NCI-H748 (cell line): ENCODE measurements around the gene CHSY3.

ENCODE experiments used
- DNase-seq: peaks from one replicate; lab custom pipeline; 2025; ENCODE audit not compliant: unreplicated experiment; lab: John Stamatoyannopoulos, UW

CHSY3 gene

GRCh38 chr5:130021876-130022275, 117.6 kb downstream of the CHSY3 start:
- DNase-seq: no peak

GRCh38 chr5:130023604-130024003, 119.3 kb downstream of the CHSY3 start:
- no peak for DNase-seq

- DNase-seq: no peak
Observed at GRCh38 chr5:130024006-130024405, 119.7 kb downstream of the CHSY3 start.

DNA sequence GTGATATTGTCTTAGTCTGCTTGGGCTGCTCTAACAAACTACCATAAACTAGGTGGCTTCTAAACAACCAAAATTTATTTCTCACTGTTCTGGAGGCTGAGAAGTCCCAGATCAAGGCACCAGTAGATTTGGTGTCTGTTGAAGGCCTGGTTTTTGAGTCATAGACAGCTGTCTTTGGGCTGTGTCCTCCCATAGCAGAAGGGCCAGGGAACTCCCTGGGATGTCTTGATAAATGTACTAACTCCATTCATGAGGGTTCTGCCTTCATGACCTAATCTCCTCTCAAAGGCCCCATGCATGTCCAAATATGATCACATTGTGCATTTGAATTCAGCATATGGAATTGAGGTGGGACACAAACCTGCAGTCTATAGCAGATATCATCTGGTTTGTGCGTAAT, 121.2 kb downstream of the CHSY3 start:
- no peak for DNase-seq

DNA sequence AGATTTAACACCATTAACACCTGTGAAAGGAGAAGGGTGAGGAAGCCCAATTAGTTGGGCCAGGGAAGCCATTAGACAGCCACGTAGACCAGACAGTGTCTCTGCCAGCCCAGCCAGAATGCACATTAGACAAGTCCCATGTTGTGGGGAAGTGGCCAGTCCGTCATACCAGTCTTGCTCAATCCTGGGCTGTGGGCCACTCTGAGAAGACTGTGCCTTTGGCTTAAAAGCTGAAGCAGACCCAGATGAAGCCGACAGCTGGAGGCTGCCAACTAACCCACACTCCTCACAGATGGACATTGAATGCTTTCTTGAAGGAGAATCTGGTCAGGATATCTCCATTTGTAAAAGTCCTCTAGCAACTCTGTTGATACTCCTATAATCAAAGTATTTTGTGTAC, 128.5 kb downstream of the CHSY3 start:
- DNase-seq: no peak

DNA sequence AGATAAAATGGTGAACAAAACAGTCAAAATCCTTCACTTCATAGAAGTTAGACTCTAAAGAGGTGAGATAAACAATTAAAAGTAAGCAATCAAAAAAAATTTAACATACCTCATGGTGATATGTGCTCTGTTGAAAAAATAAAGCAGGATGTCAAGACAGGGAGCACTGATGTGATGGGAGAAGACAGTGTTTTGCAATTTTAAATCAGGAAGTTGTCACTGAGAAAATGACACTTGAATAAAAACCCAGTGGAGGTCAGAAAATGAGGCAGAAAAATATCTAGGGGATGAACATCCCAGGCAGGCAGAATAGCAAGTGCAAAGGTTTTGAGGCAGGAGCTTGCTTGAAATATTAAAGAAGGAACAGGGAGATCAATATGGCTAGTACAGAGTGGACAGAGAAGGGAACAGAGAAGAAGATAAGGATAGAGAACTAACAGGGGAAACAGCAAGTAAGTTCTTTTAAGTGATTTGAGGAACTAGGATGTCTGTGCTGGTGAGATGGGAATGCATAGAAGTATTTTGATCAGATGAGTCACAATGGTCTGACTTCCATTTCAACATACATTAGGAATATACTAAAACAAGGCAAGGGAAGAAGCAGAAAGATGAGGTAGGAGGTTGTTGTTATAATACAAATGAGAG, 130.4 kb downstream of the CHSY3 start:
- no peak for DNase-seq

GRCh38 chr5:130035388-130035787, 131.1 kb downstream of the CHSY3 start:
- no peak for DNase-seq

- DNase-seq: no peak
Observed at GRCh38 chr5:130037905-130038304, 133.6 kb downstream of the CHSY3 start.

DNA sequence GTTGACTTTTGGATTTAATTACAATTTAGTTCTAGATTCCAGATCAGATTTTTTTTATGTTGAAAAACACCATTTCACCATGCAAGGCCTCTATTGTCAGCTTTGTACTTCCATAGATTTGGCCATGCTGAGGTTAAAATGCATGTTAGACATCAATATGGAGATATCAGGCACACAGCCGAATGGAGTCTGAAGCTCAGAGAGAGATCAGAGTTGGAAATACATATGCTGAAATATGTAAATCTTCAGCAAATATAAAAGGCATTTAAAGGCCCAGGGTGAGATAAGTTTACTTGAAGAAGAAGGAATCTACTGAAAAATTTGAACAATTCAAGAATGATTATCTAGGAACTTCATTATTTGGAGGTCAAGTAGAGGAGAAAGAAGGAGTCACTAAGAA, 139.6 kb downstream of the CHSY3 start:
- no peak for DNase-seq

- DNase-seq: no peak
Observed at GRCh38 chr5:130045334-130045733, 141.1 kb downstream of the CHSY3 start.

- DNase-seq: no peak
Observed at GRCh38 chr5:130050585-130050984, 146.3 kb downstream of the CHSY3 start.

- no peak for DNase-seq
Observed at GRCh38 chr5:130052752-130053151, 148.5 kb downstream of the CHSY3 start.

DNA sequence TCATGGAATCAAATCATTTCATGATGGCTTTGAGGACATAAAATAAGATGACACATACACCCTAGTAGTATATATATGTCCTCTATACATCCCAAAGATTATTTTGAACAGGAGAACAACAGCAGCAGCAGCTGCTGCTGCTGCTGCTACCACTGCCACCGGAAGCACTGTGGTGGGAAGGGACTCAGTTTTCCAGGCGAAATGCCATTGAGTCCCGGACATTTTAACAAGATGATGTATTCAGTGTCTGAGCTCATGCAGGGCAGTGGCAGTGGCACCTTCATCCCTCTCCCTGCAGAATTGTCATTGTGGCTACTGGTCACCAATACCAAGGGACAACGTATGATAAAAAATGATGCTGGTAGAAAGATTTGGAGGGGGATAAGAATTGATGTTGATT, 151.3 kb downstream of the CHSY3 start:
- no peak for DNase-seq

- DNase-seq: no peak
Observed at GRCh38 chr5:130061746-130062145, 157.5 kb downstream of the CHSY3 start.

GRCh38 chr5:130063603-130064002, 159.3 kb downstream of the CHSY3 start:
- no peak for DNase-seq

DNA sequence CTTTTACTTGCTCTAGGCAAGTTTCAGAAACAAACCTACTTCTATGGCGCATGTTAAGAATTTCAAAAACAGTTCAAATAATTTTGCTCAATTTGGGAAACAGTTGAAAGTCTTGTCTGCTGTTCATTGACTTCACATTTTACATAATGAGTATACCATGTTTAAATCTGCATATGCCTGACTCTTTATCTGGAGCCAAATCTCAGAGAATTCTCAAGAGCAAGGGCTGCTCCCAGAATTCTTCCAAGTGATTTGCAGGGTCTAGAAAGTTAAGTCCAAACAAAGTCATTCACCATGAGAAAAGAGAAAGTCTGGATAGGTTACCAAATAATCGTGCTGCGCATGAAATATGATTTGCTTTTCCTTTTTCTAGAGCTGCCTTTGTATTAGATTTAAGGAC, 160.2 kb downstream of the CHSY3 start:
- no peak for DNase-seq

GRCh38 chr5:130065617-130066016, 161.4 kb downstream of the CHSY3 start:
- DNase-seq: no peak

DNA sequence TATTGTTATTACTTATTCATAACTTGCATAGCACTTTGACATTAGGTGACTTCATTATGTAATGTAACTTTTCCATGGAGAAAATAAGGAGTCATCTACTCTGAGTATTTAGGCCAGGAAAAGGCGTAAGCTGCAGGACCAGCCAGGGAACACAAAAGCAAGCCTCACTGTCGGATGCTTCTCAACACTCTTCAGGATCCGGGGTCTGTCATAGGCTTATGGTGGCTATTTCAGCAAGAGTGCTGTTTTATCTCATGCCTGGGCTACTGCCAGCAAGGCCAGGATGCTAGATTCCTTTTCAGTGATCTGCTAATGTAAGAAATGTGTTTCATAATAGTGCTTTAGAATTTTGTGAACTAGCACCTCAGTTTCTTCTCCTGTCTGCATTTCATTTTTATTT, 162.4 kb downstream of the CHSY3 start:
- no peak for DNase-seq

- no peak for DNase-seq
Observed at GRCh38 chr5:130067364-130067763, 163.1 kb downstream of the CHSY3 start.

GRCh38 chr5:130068101-130068500, 163.8 kb downstream of the CHSY3 start:
- peak; percentile 9 for DNase-seq

DNA sequence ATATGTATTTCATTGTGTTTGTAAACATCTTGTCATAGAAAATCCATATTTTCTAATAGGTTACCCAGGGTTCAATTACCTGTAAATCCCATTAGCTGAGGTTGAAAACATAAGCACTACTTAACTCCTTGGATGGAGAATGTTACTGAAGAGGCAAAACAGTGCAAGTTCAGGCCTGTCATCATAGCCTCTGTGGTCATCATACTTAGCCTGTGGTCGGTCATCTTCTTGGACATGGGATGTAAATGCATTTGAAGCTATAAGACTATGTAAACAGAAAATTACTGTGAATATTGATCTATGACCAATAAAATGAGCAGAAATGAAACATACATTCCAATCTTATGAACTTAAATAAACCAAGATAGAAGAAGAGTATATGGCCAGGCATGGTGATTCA, 164.7 kb downstream of the CHSY3 start:
- DNase-seq: no peak

DNA sequence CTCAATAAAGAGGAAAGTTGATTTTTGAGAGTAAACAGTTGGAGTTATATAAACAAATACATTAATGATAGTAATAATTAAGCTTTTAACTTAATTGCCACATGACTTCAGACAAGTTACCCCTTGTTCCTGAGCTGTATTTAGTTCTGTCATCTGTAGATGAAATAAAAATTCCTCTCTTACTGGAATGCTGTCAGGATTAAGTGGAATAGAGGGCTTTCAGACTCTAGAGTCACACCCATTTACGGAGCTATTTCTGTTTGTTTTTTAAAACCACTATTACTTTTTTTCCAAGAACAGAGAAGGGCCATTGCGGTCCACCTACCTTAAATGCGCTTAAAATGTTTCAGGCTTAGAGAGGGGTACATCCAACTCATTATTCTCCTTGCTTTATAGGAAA, 170.6 kb downstream of the CHSY3 start:
- no peak for DNase-seq

DNA sequence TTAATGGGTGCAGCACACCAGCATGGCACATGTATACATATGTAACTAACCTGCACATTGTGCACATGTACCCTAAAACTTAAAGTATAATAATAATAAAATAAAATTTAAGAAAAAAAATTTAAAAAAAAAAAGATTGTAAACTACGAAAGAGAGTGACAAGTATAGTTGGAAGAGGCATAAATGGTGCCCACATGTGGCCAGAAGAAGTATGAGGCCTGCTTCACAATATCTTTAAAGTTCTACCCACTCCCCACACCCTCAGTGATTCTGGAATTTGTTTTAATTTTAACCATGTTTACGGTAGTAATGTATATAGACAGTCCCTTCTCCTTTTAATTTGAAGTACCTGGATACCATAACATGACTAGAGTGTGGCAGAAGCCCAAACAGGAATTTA, 172.7 kb downstream of the CHSY3 start:
- no peak for DNase-seq

DNA sequence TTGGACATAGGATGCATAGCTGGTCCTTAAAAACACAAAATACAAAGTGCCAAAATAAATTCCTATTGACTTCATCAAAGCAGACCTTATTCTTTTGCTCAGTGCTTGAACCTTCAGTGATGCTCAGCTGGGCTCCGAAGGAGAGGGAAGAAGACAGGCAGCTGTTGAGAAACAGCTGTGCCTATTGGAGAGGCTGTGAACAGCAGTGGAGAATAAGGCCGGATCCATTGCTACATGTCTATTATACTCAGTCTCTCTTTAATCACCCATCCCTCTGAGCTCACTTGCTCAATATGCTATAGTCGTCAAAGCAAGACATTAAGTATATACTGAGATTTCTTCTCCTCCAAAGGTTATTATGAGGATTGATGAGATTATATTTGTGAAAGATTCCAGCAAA, 174.4 kb downstream of the CHSY3 start:
- DNase-seq: no peak
